Right lobe of liver (tissue), 4 donors: ENCODE measurements around the gene GSTA2.

ENCODE experiments used
- CTCF ChIP-seq, 4 donors: fragments of 200-600 bp in 3 of 4; fragments of 450-650 bp in 1 of 4; IDR thresholded peaks; one replicate each; pipeline versions ENCODE4 v1.5.1 to v1.8.0; 2016 to 2022; ENCODE audit warnings: antibody characterized with exemption in 4 of 4, mild to moderate bottlenecking in 2 of 4
- POLR2A ChIP-seq: fragments of 450-650 bp; IDR thresholded peaks from one replicate; pipeline ENCODE4 v1.6.1; 2017; ENCODE audit warnings: antibody characterized with exemption, mild to moderate bottlenecking
- donor health status: DM: no; HTN: no; CAD: no.
- donor health status: DM: no; HTN: no; CAD: no.
- donor health status: DM: no; HTN: yes; CAD: no.

GRCh38 chr6:52729576-52729975, 33.7 kb downstream of the GSTA2 start:
- no peak for TF ChIP-seq CTCF (IDR thresholded peaks at IDR 0.05)
- no peak for TF ChIP-seq POLR2A
